NT2/D1 (cell line): ENCODE results near the gene IPP.
A peak's percentile ranks its signal among the peaks of the same experiment; 100 is the strongest.

Source experiments
- SUZ12 ChIP-seq: IDR thresholded peaks from 2 replicates; pipeline ENCODE4 v1.6.1; 2011; ENCODE audit not compliant: insufficient read length, insufficient read depth; ENCODE audit errors: extremely low read depth
- YY1 ChIP-seq: IDR thresholded peaks from 2 replicates; pipeline ENCODE4 v1.6.1; 2011; ENCODE audit not compliant: insufficient read length, insufficient read depth
- ZNF274 ChIP-seq: IDR thresholded peaks from 2 replicates; pipeline ENCODE4 v1.6.1; 2011; ENCODE audit warnings: mild to moderate bottlenecking, low read depth, low read length

- TF ChIP-seq SUZ12 (no peak), YY1 (peak; percentile 44), ZNF274 (no peak)
Observed at GRCh38 chr1:45687754-45688740, 62.4 kb downstream of the IPP start, which contains the start of gene TMEM69.
